GOT3 (cell line): ENCODE data around the gene KANK2.
"Not testable (repeated sequence)": the region's sequence is repeated elsewhere in the genome, so short reads cannot be mapped to it uniquely, and the experiment has no call there.

ENCODE experiments used
- DNase-seq: peaks from one replicate; lab custom pipeline; 2025; ENCODE audit warnings: mixed read lengths; lab: John Stamatoyannopoulos, UW

The KANK2 gene

GRCh38 chr19:11196406-11197287 is 698 bp downstream of the KANK2 start:
- DNase-seq: no peak

- DNase-seq: no peak
Observed at GRCh38 chr19:11195681-11196080, 1.7 kb downstream of the KANK2 start.

GRCh38 chr19:11194656-11195558 is 2.4 kb downstream of the KANK2 start:
- no peak for DNase-seq

GRCh38 chr19:11194173-11194572 is 3.2 kb downstream of the KANK2 start:
- DNase-seq: no peak

- no peak for DNase-seq
Observed at GRCh38 chr19:11192957-11193939, 4.1 kb downstream of the KANK2 start.

GRCh38 chr19:11191934-11192333 is 5.4 kb downstream of the KANK2 start:
- DNase-seq: no peak

GRCh38 chr19:11191273-11191755 is 6.0 kb downstream of the KANK2 start:
- DNase-seq: no peak

- DNase-seq: no peak
Observed at GRCh38 chr19:11190501-11190900, 6.8 kb downstream of the KANK2 start.

GRCh38 chr19:11187441-11187840 is 9.9 kb downstream of the KANK2 start:
- DNase-seq: no peak

GRCh38 chr19:11182994-11183393 is 14.4 kb downstream of the KANK2 start:
- DNase-seq: no peak

- DNase-seq: no peak
Observed at GRCh38 chr19:11181488-11181887, 15.9 kb downstream of the KANK2 start.

- not testable (repeated sequence) for DNase-seq
Observed at GRCh38 chr19:11180975-11181374, 16.4 kb downstream of the KANK2 start.

- no peak for DNase-seq
Observed at GRCh38 chr19:11180346-11180745, 17.0 kb downstream of the KANK2 start.

GRCh38 chr19:11179716-11180297 is 17.5 kb downstream of the KANK2 start:
- DNase-seq: no peak

- not testable (repeated sequence) for DNase-seq
Observed at GRCh38 chr19:11179145-11179465, 18.2 kb downstream of the KANK2 start.

- DNase-seq: no peak
Observed at GRCh38 chr19:11177592-11177991, 19.8 kb downstream of the KANK2 start.

- DNase-seq: no peak
Observed at GRCh38 chr19:11176466-11177193, 20.7 kb downstream of the KANK2 start.

GRCh38 chr19:11175920-11176319 is 21.4 kb downstream of the KANK2 start:
- DNase-seq: no peak

GRCh38 chr19:11174336-11174735 is 23.0 kb downstream of the KANK2 start:
- DNase-seq: no peak

GRCh38 chr19:11173516-11174155 is 23.7 kb downstream of the KANK2 start:
- DNase-seq: no peak
